CD14-positive monocyte (primary cell): Measurements from ENCODE around the gene DLX5. TPM values are rescaled to one million over a fixed set of nuclear protein-coding genes. Genes with fewer than 3 reads are reported as not detected.

Experiments used
- DNase-seq, 3 donors: peaks; one replicate each; pipeline ENCODE4 v3.0.0-alpha.2; 2011 to 2022
- H2AFZ ChIP-seq: 2 replicates; pipeline ENCODE4 v1.6.0; 2012; ENCODE audit warnings: mild to moderate bottlenecking, low read depth, low read length, inconsistent platforms; ENCODE audit not compliant: insufficient read depth, poor library complexity, severe bottlenecking
- H3K27ac ChIP-seq, 2 donors: 1 replicate in 1 of 2; 2 replicates in 1 of 2; pipeline ENCODE4 v1.5.1; 2012 to 2013; ENCODE audit warnings: low read length in 2 of 2, control low read depth in 1 of 2, inconsistent platforms in 1 of 2, low read depth in 1 of 2, mild to moderate bottlenecking in 1 of 2
- H3K27me3 ChIP-seq, 2 donors: one replicate each; pipeline versions ENCODE4 v1.6.0 to v1.6.1; 2011 to 2013; ENCODE audit warnings: low read length in 2 of 2; ENCODE audit not compliant: control insufficient read depth in 2 of 2, insufficient read depth in 2 of 2
- H3K36me3 ChIP-seq, 2 donors: replicated peaks in 1 of 2; 1 replicate in 1 of 2; 2 replicates in 1 of 2; pipeline versions ENCODE4 v1.5.1 to v1.6.1; 2012 to 2013; ENCODE audit warnings: low read length in 2 of 2, control low read depth in 1 of 2, inconsistent platforms in 1 of 2, mild to moderate bottlenecking in 1 of 2; ENCODE audit not compliant: insufficient read depth in 2 of 2, control insufficient read depth in 1 of 2
- H3K4me1 ChIP-seq, 2 donors: 1 replicate in 1 of 2; 2 replicates in 1 of 2; pipeline versions ENCODE4 v1.5.1 to v1.6.1; 2012 to 2013; ENCODE audit warnings: low read length in 2 of 2, control low read depth in 1 of 2, inconsistent platforms in 1 of 2, mild to moderate bottlenecking in 1 of 2, moderate library complexity in 1 of 2; ENCODE audit not compliant: insufficient read depth in 2 of 2, control insufficient read depth in 1 of 2
- H3K4me2 ChIP-seq: replicated peaks from 2 replicates; pipeline ENCODE3; 2012; ENCODE audit warnings: low read length, moderate library complexity, mild to moderate bottlenecking; ENCODE audit not compliant: poor library complexity, severe bottlenecking; ENCODE audit errors: extremely low read depth
- H3K4me3 ChIP-seq, 3 experiments: fragments of 200-600 bp in 1 of 3; sonication (generic) in 1 of 3; replicated peaks in 1 of 3; 1 replicate in 2 of 3; 2 replicates in 1 of 3; pipeline ENCODE4 v1.5.1; 2011 to 2013; ENCODE audit warnings: low read length in 3 of 3, mild to moderate bottlenecking in 3 of 3, control low read depth in 2 of 3, low read depth in 2 of 3, inconsistent platforms in 1 of 3, moderate library complexity in 1 of 3
- H3K79me2 ChIP-seq: 2 replicates; pipeline ENCODE4 v1.6.0; 2012; ENCODE audit warnings: mild to moderate bottlenecking, control low read depth, inconsistent platforms, low read length, moderate library complexity; ENCODE audit not compliant: insufficient read depth
- H3K9ac ChIP-seq: 2 replicates; pipeline ENCODE4 v1.6.0; 2017; ENCODE audit warnings: low read length, mild to moderate bottlenecking; ENCODE audit not compliant: insufficient read depth, poor library complexity, severe bottlenecking
- H3K9me3 ChIP-seq, 2 donors: replicated peaks in 1 of 2; 1 replicate in 1 of 2; 2 replicates in 1 of 2; pipeline versions ENCODE4 v1.5.1 to v1.6.1; 2012 to 2013; ENCODE audit warnings: low read length in 2 of 2, control low read depth in 1 of 2; ENCODE audit not compliant: control insufficient read depth in 1 of 2, insufficient read depth in 1 of 2
- H4K20me1 ChIP-seq: 2 replicates; pipeline ENCODE4 v1.6.0; 2012; ENCODE audit warnings: mild to moderate bottlenecking, low read length, control low read depth, moderate library complexity; ENCODE audit not compliant: insufficient read depth
- H3K27ac Mint-ChIP-seq, 7 donors: one replicate each; pipeline ENCODE4 v1.8.0; 2020; ENCODE audit warnings: mild to moderate bottlenecking in 7 of 7, mixed read lengths in 7 of 7, moderate library complexity in 6 of 7, inconsistent platforms in 2 of 7
- H3K27me3 Mint-ChIP-seq, 3 donors: one replicate each; pipeline ENCODE4 v1.8.0; 2021 to 2022; ENCODE audit warnings: low read depth in 3 of 3, mild to moderate bottlenecking in 3 of 3, mixed read lengths in 3 of 3, moderate library complexity in 3 of 3, inconsistent platforms in 1 of 3
- H3K36me3 Mint-ChIP-seq, 2 donors: one replicate each; pipeline ENCODE4 v1.8.0; 2020; ENCODE audit warnings: mixed read lengths in 2 of 2, inconsistent platforms in 1 of 2, mild to moderate bottlenecking in 1 of 2
- H3K4me1 Mint-ChIP-seq: one replicate; pipeline ENCODE4 v1.8.0; 2020; ENCODE audit warnings: mild to moderate bottlenecking, mixed read lengths
- H3K4me3 Mint-ChIP-seq, 2 donors: one replicate each; pipeline ENCODE4 v1.8.0; 2020; ENCODE audit warnings: mild to moderate bottlenecking in 2 of 2, mixed read lengths in 2 of 2, moderate library complexity in 1 of 2
- H3K9me3 Mint-ChIP-seq, 7 donors: one replicate each; pipeline ENCODE4 v1.8.0; 2020 to 2022; ENCODE audit warnings: mixed read lengths in 7 of 7, mild to moderate bottlenecking in 6 of 7, moderate library complexity in 6 of 7, inconsistent platforms in 2 of 7
- CTCF ChIP-seq: fragments of 200-600 bp; IDR thresholded peaks from one replicate; pipeline ENCODE4 v1.8.0; 2022; ENCODE audit warnings: antibody characterized with exemption, mild to moderate bottlenecking
- WGBS: methylation state at CpG from one replicate; pipeline ENCODE4 v1.1.5; 2013; ENCODE audit warnings: missing lambda C conversion rate; ENCODE audit not compliant: insufficient coverage; 5-methylcytosine and 5-hydroxymethylcytosine counted together
- intact Hi-C, 2 donors: fragments of 100-400 bp; cut with micrococcal nuclease; formaldehyde crosslinking; loops; one replicate each; pipeline versions ENCODE4 v1.15.0 to v1.15.1; 2023
- polyA plus RNA-seq, 3 donors: library from polyadenylated mRNA; depleted of rRNA in 1 of 3; unstranded in 2 of 3; stranded (reverse) in 1 of 3; fragments of 300-500 nt in 2 of 3; fragments of >200 nt in 1 of 3; fragmentation: Illumina TruSeq in 2 of 3; gene quantifications; 1 replicate in 2 of 3; 2 replicates in 1 of 3; pipeline ENCODE4 v1.2.3, GENCODE V29; 2012 to 2021

The DLX5 gene
- polyA plus RNA-seq, 3 donors = not detected

GRCh38 chr7:97013845-97014134 lies 10.8 kb downstream of the DLX5 start:
- Mint-ChIP-seq H3K36me3 (peaks cover 0 to 3% of the 10 kb centered on the region in 2 donors), H3K27ac (no peak overlapping the region), H3K27me3 (peaks cover 95 to 97% (median 97%) of the 10 kb centered on the region in 3 donors), H3K4me1 (peaks cover 2% of the 10 kb centered on the region), H3K4me3 (peak overlapping the region in 1 of 2 donors; percentile 69), H3K9me3 (peaks cover 0 to 33% (median 22%) of the 10 kb centered on the region in 7 donors)
- no peak overlapping the region for H2AFZ ChIP-seq
- TF ChIP-seq CTCF = no peak
- no peak overlapping the region for H3K9ac ChIP-seq
- no peak for DNase-seq
- H3K9me3 ChIP-seq = peaks cover 0 to 81% of the 10 kb centered on the region in 2 donors
- no peak overlapping the region for H3K27ac ChIP-seq
- H3K27me3 ChIP-seq = peaks cover 90 to 100% of the 10 kb centered on the region in 2 donors
- H3K36me3 ChIP-seq = no peaks in the 10 kb centered on the region
- WGBS = no CpG with 5 or more reads among the region's 1 CpG
- no peak overlapping the region for H3K4me3 ChIP-seq
- intact Hi-C loops = no loop called here
- H3K4me2 ChIP-seq = no peak overlapping the region
- no peaks in the 10 kb centered on the region for H3K4me1 ChIP-seq
- no peaks in the 10 kb centered on the region for H4K20me1 ChIP-seq
- H3K79me2 ChIP-seq = no peaks in the 10 kb centered on the region

- Histone ChIP-seq H3K4me2 (no peak overlapping the region), H3K4me1 (no peaks in the 10 kb centered on the region), H3K27ac (no peak overlapping the region), H3K27me3 (peaks cover 92 to 100% of the 10 kb centered on the region in 2 donors), H3K9me3 (peaks cover 0 to 79% of the 10 kb centered on the region in 2 donors), H3K36me3 (no peaks in the 10 kb centered on the region), H3K9ac (no peak overlapping the region), H4K20me1 (no peaks in the 10 kb centered on the region), H3K79me2 (no peaks in the 10 kb centered on the region), H2AFZ (no peak overlapping the region), H3K4me3 (no peak overlapping the region)
- Mint-ChIP-seq H3K27me3 (peaks cover 95 to 98% (median 97%) of the 10 kb centered on the region in 3 donors), H3K27ac (no peak overlapping the region), H3K9me3 (peaks cover 0 to 31% (median 22%) of the 10 kb centered on the region in 7 donors), H3K36me3 (peaks cover 0 to 3% of the 10 kb centered on the region in 2 donors), H3K4me1 (peaks cover 2% of the 10 kb centered on the region), H3K4me3 (peak overlapping the region in 1 of 2 donors; percentile 69)
- TF ChIP-seq CTCF = no peak
- WGBS = 7% methylated on average over 12 of the region's 20 CpGs
- intact Hi-C loops = no loop called here
- no peak for DNase-seq
Measured at GRCh38 chr7:97013134-97013844, 11.3 kb downstream of the DLX5 start.
